Endothelial cell (in vitro differentiated cells): ENCODE data around the gene PROM1. TPM values are rescaled to one million over a fixed set of nuclear protein-coding genes. Genes with fewer than 3 reads are reported as not detected.

Source experiments
- DNase-seq: peaks from one replicate; pipeline ENCODE4 v3.0.0; 2021; ENCODE audit warnings: low spot score
- H3K27ac Mint-ChIP-seq: one replicate; pipeline ENCODE4 v1.8.0; 2021; ENCODE audit warnings: mixed read lengths, inconsistent platforms; ENCODE audit not compliant: unreplicated experiment
- H3K27me3 Mint-ChIP-seq: one replicate; pipeline ENCODE4 v1.8.0; 2021; ENCODE audit warnings: mild to moderate bottlenecking, moderate library complexity, mixed read lengths, inconsistent platforms; ENCODE audit not compliant: unreplicated experiment
- H3K36me3 Mint-ChIP-seq: one replicate; pipeline ENCODE4 v1.8.0; 2021; ENCODE audit warnings: mild to moderate bottlenecking, low read depth, mixed read lengths, inconsistent platforms; ENCODE audit not compliant: unreplicated experiment
- H3K4me1 Mint-ChIP-seq: one replicate; pipeline ENCODE4 v1.8.0; 2021; ENCODE audit warnings: mild to moderate bottlenecking, mixed read lengths, inconsistent platforms; ENCODE audit not compliant: unreplicated experiment
- H3K4me3 Mint-ChIP-seq: one replicate; pipeline ENCODE4 v1.8.0; 2021; ENCODE audit warnings: mild to moderate bottlenecking, mixed read lengths, inconsistent platforms; ENCODE audit not compliant: unreplicated experiment
- H3K9me3 Mint-ChIP-seq: one replicate; pipeline ENCODE4 v1.8.0; 2021; ENCODE audit warnings: mixed read lengths, inconsistent platforms; ENCODE audit not compliant: unreplicated experiment
- total RNA-seq: library from RNA; stranded (reverse); fragmentation: NEBNext Ultra II Directional; extraction: Animal tissue kit (Norgen Biotek cat#: 25700); gene quantifications from one replicate; pipeline ENCODE4 v1.2.1, GENCODE V29; 2021; ENCODE audit not compliant: unreplicated experiment
- TF ChIP-seq, protein P1 (sequence below): fragments of 200-600 bp; sonication (generic); IDR thresholded peaks from one replicate; pipeline ENCODE4 v1.5.0; 2021; ENCODE audit warnings: antibody characterized with exemption; ENCODE audit not compliant: unreplicated experiment

The PROM1 gene
- total RNA-seq, 1 donor from 2014 or later: 12.2 TPM

DNA sequence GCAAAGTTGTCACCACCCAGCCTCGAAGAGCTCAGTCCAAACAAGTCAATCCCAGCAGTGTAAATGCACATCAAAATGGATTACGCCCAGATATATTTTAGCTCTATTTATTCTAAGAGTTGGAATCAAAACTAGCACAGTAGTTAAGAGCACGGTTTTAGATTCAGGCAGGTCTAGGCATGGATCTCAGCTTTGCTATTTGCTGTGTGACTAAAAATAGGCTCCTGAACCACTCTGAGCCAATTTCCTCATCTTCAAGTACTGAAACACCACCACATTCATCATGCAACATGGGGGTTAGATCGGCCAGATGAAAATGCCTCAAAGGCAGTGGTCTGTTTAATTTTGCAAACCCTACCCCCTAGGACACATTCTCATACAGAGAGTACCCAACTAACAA, 65.0 kb downstream of the PROM1 start:
- DNase-seq: no peak
- Mint-ChIP-seq H3K4me1 (peaks cover 9% of the 10 kb centered on the region), H3K9me3 (no peaks in the 10 kb centered on the region), H3K36me3 (no peaks in the 10 kb centered on the region), H3K27me3 (no peaks in the 10 kb centered on the region), H3K27ac (no peak overlapping the region), H3K4me3 (no peak overlapping the region)
- TF ChIP-seq, protein P1, sequence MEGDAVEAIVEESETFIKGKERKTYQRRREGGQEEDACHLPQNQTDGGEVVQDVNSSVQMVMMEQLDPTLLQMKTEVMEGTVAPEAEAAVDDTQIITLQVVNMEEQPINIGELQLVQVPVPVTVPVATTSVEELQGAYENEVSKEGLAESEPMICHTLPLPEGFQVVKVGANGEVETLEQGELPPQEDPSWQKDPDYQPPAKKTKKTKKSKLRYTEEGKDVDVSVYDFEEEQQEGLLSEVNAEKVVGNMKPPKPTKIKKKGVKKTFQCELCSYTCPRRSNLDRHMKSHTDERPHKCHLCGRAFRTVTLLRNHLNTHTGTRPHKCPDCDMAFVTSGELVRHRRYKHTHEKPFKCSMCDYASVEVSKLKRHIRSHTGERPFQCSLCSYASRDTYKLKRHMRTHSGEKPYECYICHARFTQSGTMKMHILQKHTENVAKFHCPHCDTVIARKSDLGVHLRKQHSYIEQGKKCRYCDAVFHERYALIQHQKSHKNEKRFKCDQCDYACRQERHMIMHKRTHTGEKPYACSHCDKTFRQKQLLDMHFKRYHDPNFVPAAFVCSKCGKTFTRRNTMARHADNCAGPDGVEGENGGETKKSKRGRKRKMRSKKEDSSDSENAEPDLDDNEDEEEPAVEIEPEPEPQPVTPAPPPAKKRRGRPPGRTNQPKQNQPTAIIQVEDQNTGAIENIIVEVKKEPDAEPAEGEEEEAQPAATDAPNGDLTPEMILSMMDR: no peak

DNA sequence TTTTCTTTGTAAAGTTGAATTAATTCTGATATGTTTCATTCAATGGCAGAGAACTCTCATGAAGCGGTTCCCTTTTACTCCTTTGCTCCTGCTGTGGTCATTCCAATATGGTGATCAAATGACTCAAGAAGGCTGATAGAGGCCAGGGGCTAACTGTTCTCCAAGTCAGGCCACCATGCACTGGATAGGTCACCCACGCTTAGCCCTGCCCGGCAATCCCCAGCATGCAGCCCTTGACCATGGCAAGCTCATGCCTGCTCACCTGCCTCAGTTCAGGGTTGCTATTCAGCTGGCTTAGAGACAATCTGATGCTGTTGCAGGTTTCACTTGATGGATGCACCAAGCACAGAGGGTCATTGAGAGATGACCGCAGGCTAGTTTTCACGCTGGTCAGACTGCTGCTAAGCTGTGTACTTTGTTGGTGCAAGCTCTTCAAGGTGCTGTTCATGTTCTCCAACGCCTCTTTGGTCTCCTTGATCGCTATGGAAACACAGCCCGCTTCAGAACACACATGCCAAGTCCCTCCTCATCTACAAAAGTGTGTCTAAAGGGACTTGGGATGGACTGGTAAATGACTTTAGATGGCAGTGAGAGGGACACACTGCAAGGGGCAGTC, 65.7 kb downstream of the PROM1 start:
- no peaks in the 10 kb centered on the region for H3K9me3 Mint-ChIP-seq
- H3K27ac Mint-ChIP-seq: no peak overlapping the region
- H3K36me3 Mint-ChIP-seq: no peaks in the 10 kb centered on the region
- TF ChIP-seq, protein P1: no peak
- no peak for DNase-seq
- H3K4me1 Mint-ChIP-seq: peaks cover 9% of the 10 kb centered on the region
- H3K27me3 Mint-ChIP-seq: no peaks in the 10 kb centered on the region
- H3K4me3 Mint-ChIP-seq: no peak overlapping the region

DNA sequence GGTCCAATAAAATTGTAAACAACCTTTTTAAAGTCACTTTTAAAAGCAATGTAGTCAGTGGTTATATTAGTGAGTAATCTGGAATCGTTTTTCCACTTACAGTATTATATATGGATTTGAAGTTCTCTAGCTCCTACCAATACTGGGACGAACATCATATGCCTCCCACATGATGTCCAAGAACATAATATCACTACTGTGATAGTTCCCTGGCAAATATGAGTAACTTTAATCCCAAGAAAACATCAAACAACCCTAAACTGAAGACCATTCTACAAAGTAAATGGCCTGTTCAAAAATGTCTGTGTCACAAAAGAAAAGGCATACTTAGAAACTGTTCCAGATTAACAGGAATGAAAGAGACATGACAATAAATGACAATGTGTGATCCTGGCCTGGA, 67.3 kb downstream of the PROM1 start:
- TF ChIP-seq, protein P1: no peak
- DNase-seq: no peak
- no peaks in the 10 kb centered on the region for H3K36me3 Mint-ChIP-seq
- H3K4me3 Mint-ChIP-seq: no peak overlapping the region
- H3K4me1 Mint-ChIP-seq: peaks cover under 1% of the 10 kb centered on the region
- no peaks in the 10 kb centered on the region for H3K27me3 Mint-ChIP-seq
- no peaks in the 10 kb centered on the region for H3K9me3 Mint-ChIP-seq
- no peak overlapping the region for H3K27ac Mint-ChIP-seq

DNA sequence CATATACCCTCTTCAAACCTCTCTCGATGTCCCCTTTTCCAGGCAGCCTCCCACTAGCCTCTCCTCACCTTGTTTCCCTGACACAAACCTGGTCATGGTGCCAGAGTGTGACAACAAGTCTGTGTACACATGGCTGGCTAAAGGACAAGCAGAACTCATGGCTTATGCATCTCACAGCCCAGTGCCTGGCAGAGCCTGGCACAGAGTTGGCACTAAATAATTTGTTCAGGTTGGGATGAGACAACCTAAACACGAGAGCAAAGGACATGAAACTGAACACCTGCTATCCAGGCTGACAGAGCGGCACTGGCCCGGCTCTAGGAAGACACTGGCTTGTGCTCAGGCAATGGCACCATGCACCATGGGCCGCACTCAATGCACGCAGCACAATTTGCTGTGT, 72.7 kb downstream of the PROM1 start:
- no peak for DNase-seq
- Mint-ChIP-seq H3K36me3 (no peaks in the 10 kb centered on the region), H3K27me3 (peaks cover 1% of the 10 kb centered on the region), H3K9me3 (no peaks in the 10 kb centered on the region), H3K4me3 (no peak overlapping the region), H3K4me1 (peaks cover 3% of the 10 kb centered on the region), H3K27ac (no peak overlapping the region)
- TF ChIP-seq, protein P1: no peak

DNA sequence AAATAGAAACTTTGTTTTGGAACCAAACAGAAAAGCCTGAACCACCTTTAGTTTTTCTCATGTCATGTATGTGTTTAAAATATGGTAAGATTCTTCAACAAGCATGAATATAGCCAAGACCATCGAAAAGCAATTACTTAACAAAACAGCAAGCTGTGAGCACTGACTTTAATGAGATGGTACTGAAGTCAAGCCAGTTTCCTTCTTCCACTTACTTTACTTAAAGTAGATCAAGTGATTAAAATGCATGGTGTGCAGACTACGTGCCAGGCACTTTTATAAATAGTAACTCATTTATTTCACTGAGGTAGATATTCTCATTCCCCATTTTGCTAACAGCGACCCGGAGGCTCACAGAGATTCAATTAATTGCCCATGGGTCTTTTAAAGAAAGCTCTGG, 74.7 kb downstream of the PROM1 start:
- peaks cover 3% of the 10 kb centered on the region for H3K27me3 Mint-ChIP-seq
- peaks cover 3% of the 10 kb centered on the region for H3K4me1 Mint-ChIP-seq
- DNase-seq: no peak
- no peak overlapping the region for H3K27ac Mint-ChIP-seq
- H3K36me3 Mint-ChIP-seq: no peaks in the 10 kb centered on the region
- H3K9me3 Mint-ChIP-seq: no peaks in the 10 kb centered on the region
- no peak overlapping the region for H3K4me3 Mint-ChIP-seq
- TF ChIP-seq, protein P1: no peak
